Thyroid gland (tissue), 4 donors: ENCODE results near the gene RPS6KA5.

Experiments
- POLR2A ChIP-seq, 2 donors: fragments of 450-650 bp; IDR thresholded peaks; one replicate each; pipeline ENCODE4 v1.6.1; 2017; ENCODE audit warnings: antibody characterized with exemption in 2 of 2, mild to moderate bottlenecking in 2 of 2, moderate library complexity in 1 of 2
- TF ChIP-seq, protein P1 (sequence below), 6 experiments: fragments of 200-600 bp in 3 of 6; fragments of 450-650 bp in 3 of 6; sonication (generic) in 3 of 6; IDR thresholded peaks; one replicate each; pipeline ENCODE4 v1.5.1; 2016 to 2019; ENCODE audit warnings: antibody characterized with exemption in 6 of 6, mild to moderate bottlenecking in 2 of 6, inconsistent platforms in 1 of 6, moderate library complexity in 1 of 6

DNA sequence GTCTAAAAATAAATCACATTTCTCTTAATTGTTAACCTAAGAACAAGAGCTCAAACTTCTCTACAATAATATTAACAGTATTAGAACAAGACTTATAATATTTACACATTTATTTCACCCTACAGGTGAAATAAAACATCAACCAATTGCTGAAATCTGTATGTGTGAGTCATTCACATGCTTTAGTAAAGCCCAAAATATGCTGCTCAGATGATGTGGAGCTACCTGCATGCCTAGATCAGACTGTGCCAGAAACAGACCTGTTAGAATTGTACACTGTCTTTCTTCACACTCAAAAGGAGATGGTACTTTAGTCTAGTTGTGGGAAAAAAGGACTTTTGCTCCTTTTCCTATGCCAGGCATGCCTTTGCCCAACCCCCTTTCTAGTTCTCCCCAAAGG is 54.7 kb downstream of the RPS6KA5 start:
- TF ChIP-seq POLR2A (IDR thresholded peaks at IDR 0.05) = no peak
- TF ChIP-seq, protein P1, sequence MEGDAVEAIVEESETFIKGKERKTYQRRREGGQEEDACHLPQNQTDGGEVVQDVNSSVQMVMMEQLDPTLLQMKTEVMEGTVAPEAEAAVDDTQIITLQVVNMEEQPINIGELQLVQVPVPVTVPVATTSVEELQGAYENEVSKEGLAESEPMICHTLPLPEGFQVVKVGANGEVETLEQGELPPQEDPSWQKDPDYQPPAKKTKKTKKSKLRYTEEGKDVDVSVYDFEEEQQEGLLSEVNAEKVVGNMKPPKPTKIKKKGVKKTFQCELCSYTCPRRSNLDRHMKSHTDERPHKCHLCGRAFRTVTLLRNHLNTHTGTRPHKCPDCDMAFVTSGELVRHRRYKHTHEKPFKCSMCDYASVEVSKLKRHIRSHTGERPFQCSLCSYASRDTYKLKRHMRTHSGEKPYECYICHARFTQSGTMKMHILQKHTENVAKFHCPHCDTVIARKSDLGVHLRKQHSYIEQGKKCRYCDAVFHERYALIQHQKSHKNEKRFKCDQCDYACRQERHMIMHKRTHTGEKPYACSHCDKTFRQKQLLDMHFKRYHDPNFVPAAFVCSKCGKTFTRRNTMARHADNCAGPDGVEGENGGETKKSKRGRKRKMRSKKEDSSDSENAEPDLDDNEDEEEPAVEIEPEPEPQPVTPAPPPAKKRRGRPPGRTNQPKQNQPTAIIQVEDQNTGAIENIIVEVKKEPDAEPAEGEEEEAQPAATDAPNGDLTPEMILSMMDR (IDR thresholded peaks at IDR 0.05) = no peak
